Keratinocyte (primary cell): ENCODE results near the gene LRRC8C. TPM values are rescaled to one million over a fixed set of nuclear protein-coding genes. Genes with fewer than 3 reads are reported as not detected.

Source experiments
- DNase-seq: peaks from one replicate; pipeline ENCODE4 v3.0.0-alpha.2; 2011; ENCODE audit warnings: low read depth, missing footprints, low spot score
- FAIRE-seq: peaks from 2 replicates; lab custom pipeline; 2011; peaks lifted over from hg19 to GRCh38; lab: Jason Lieb, UNC
- H2AFZ ChIP-seq: 2 replicates; pipeline ENCODE4 v1.6.0; 2012; ENCODE audit warnings: low read length, control low read depth, inconsistent platforms; ENCODE audit not compliant: control insufficient read depth
- H3K27ac ChIP-seq: 2 replicates; pipeline ENCODE4 v1.5.1; 2011; ENCODE audit warnings: low read length; ENCODE audit not compliant: control insufficient read depth, insufficient read depth
- H3K27me3 ChIP-seq: 3 replicates; pipeline ENCODE4 v1.6.0; 2011; ENCODE audit warnings: low read length; ENCODE audit not compliant: control insufficient read depth, insufficient read depth; ENCODE audit errors: extremely low read depth
- H3K36me3 ChIP-seq, 2 experiments: 2 replicates in 1 of 2; 3 replicates in 1 of 2; pipeline ENCODE4 v1.5.1; 2011; ENCODE audit warnings: low read length in 2 of 2, mild to moderate bottlenecking in 1 of 2; ENCODE audit not compliant: control insufficient read depth in 2 of 2, insufficient read depth in 2 of 2; ENCODE audit errors: extremely low read depth in 1 of 2
- H3K4me1 ChIP-seq: 3 replicates; pipeline ENCODE4 v1.5.1; 2011; ENCODE audit warnings: low read length; ENCODE audit not compliant: control insufficient read depth, insufficient read depth; ENCODE audit errors: extremely low read depth
- H3K4me2 ChIP-seq: 3 replicates; pipeline ENCODE4 v1.6.0; 2011; ENCODE audit warnings: low read depth, low read length; ENCODE audit not compliant: control insufficient read depth, insufficient read depth; ENCODE audit errors: extremely low read depth
- H3K4me3 ChIP-seq, 3 experiments: fragments of 200-600 bp in 1 of 3; sonication (generic) in 1 of 3; 2 replicates in 2 of 3; 3 replicates in 1 of 3; pipeline ENCODE4 v1.5.1; 2011 to 2016; ENCODE audit warnings: low read length in 3 of 3, mild to moderate bottlenecking in 3 of 3, control low read depth in 2 of 3, inconsistent platforms in 1 of 3, low read depth in 1 of 3, mixed read lengths in 1 of 3, mixed run types in 1 of 3, moderate library complexity in 1 of 3; ENCODE audit not compliant: control insufficient read depth in 2 of 3, insufficient read depth in 2 of 3; ENCODE audit errors: extremely low read depth in 1 of 3
- H3K79me2 ChIP-seq: 2 replicates; pipeline ENCODE4 v1.6.0; 2012; ENCODE audit warnings: low read length; ENCODE audit not compliant: control insufficient read depth, insufficient read depth
- H3K9ac ChIP-seq: 3 replicates; pipeline ENCODE4 v1.6.0; 2011; ENCODE audit warnings: low read length; ENCODE audit not compliant: control insufficient read depth, insufficient read depth; ENCODE audit errors: extremely low read depth
- H3K9me1 ChIP-seq: 3 replicates; pipeline ENCODE4 v1.6.0; 2011; ENCODE audit warnings: low read length; ENCODE audit not compliant: control insufficient read depth, insufficient read depth; ENCODE audit errors: extremely low read depth
- H3K9me3 ChIP-seq: 2 replicates; pipeline ENCODE4 v1.5.1; 2012; ENCODE audit warnings: low read depth, low read length; ENCODE audit not compliant: control insufficient read depth
- H4K20me1 ChIP-seq: 3 replicates; pipeline ENCODE4 v1.6.0; 2011; ENCODE audit warnings: low read length; ENCODE audit not compliant: control insufficient read depth, insufficient read depth; ENCODE audit errors: extremely low read depth
- CTCF ChIP-seq, 3 experiments: IDR thresholded peaks in 1 of 3; conservative IDR thresholded peaks in 1 of 3; optimal IDR thresholded peaks in 1 of 3; 2 replicates in 2 of 3; 3 replicates in 1 of 3; pipeline versions ENCODE3 to v1.5.1; 2011; ENCODE audit warnings: low read length in 3 of 3, mild to moderate bottlenecking in 3 of 3, moderate library complexity in 2 of 3, control low read depth in 1 of 3, inconsistent platforms in 1 of 3; ENCODE audit not compliant: insufficient read depth in 2 of 3; ENCODE audit errors: extremely low read depth in 1 of 3
- EZH2 ChIP-seq: IDR thresholded peaks from one replicate; pipeline ENCODE4 v1.6.1; 2012; ENCODE audit warnings: inconsistent platforms, mild to moderate bottlenecking, low read length, moderate library complexity
- dilution Hi-C: fragments of 300-500 bp; cut with MboI; formaldehyde crosslinking; loops from one replicate; pipeline ENCODE4 v1.7.0; 2020; ENCODE audit warnings: low sequenced_read_pairs; ENCODE audit not compliant: extremely low pct_ligation_motif_present
- polyA plus RNA-seq, 5 experiments: library from polyadenylated mRNA; depleted of rRNA in 3 of 5; stranded (reverse) in 3 of 5; stranded (forward) in 1 of 5; unstranded in 1 of 5; fragments of >200 nt; gene quantifications; 1 replicate in 1 of 5; 2 replicates in 3 of 5; 3 replicates in 1 of 5; pipeline versions ENCODE4 v1.2.1 to v1.2.3, GENCODE V29; 2011 to 2012; ENCODE audit warnings: missing spikeins in 2 of 5, low read depth in 1 of 5, low replicate concordance in 1 of 5

Gene LRRC8C
- polyA plus RNA-seq, 1 donor (not counting 4 experiments of a cell fraction or from before 2014, with no cell fraction given): 18.4 TPM

- dilution Hi-C loops: no loop called here
- Histone ChIP-seq H3K4me3 (no peak overlapping the region), H3K9me1 (no peaks in the 10 kb centered on the region), H3K9me3 (no peaks in the 10 kb centered on the region), H4K20me1 (no peaks in the 10 kb centered on the region), H2AFZ (no peak overlapping the region), H3K4me2 (no peak overlapping the region), H3K27me3 (no peaks in the 10 kb centered on the region), H3K27ac (no peak overlapping the region), H3K9ac (no peak overlapping the region), H3K4me1 (peaks cover 27% of the 10 kb centered on the region), H3K79me2 (no peaks in the 10 kb centered on the region), H3K36me3 (no peaks in the 10 kb centered on the region)
- FAIRE-seq (no peak), DNase-seq (no peak)
- no peak for TF ChIP-seq EZH2
- no peak for TF ChIP-seq CTCF (optimal IDR thresholded peaks at IDR 0.05 in 1 of 3, IDR thresholded peaks at IDR 0.05 in 1 of 3, conservative IDR thresholded peaks at IDR 0.05 in 1 of 3; ENCODE audit: extremely low read depth in 1 of 3, insufficient read depth in 2 of 3, low read length in 3 of 3)
Observed at GRCh38 chr1:89611721-89612120, 21.2 kb upstream of the LRRC8C start.

GRCh38 chr1:89613928-89614327 is 19.0 kb upstream of the LRRC8C start:
- Histone ChIP-seq H3K79me2 (no peaks in the 10 kb centered on the region), H3K9me1 (no peaks in the 10 kb centered on the region), H4K20me1 (no peaks in the 10 kb centered on the region), H2AFZ (no peak overlapping the region), H3K27me3 (no peaks in the 10 kb centered on the region), H3K27ac (no peak overlapping the region), H3K9ac (no peak overlapping the region), H3K36me3 (no peaks in the 10 kb centered on the region), H3K4me3 (no peak overlapping the region), H3K9me3 (no peaks in the 10 kb centered on the region), H3K4me2 (no peak overlapping the region), H3K4me1 (peaks cover 25% of the 10 kb centered on the region)
- dilution Hi-C loops: no loop called here
- TF ChIP-seq EZH2 (no peak), CTCF (optimal IDR thresholded peaks at IDR 0.05 in 1 of 3, IDR thresholded peaks at IDR 0.05 in 1 of 3, conservative IDR thresholded peaks at IDR 0.05 in 1 of 3; ENCODE audit: extremely low read depth in 1 of 3, insufficient read depth in 2 of 3, low read length in 3 of 3) (no peak)
- FAIRE-seq (no peak), DNase-seq (no peak)
